Lung (tissue), 12 donors: ENCODE results near the gene BLOC1S4. TPM values are rescaled to one million over a fixed set of nuclear protein-coding genes. Genes with fewer than 3 reads are reported as not detected.

Experiments used
- ATAC-seq: fragments of 200-7000 bp; cut with Tn5 transposase; one replicate; pipeline ENCODE4 v1.9.1; 2020; ENCODE audit warnings: moderate number of reproducible peaks; ENCODE audit not compliant: insufficient read depth, low FRiP score
- DNase-seq, 3 donors: peaks; one replicate each; pipeline ENCODE4 v3.0.0-alpha.2; 2013 to 2017
- H3K27ac ChIP-seq, 2 donors: one replicate each; pipeline ENCODE4 v1.5.1; 2013; ENCODE audit warnings: mild to moderate bottlenecking in 2 of 2, moderate library complexity in 2 of 2, control low read depth in 1 of 2, inconsistent platforms in 1 of 2, low read depth in 1 of 2, low read length in 1 of 2
- H3K27me3 ChIP-seq, 3 donors: one replicate each; pipeline ENCODE4 v1.5.1; 2013; ENCODE audit warnings: low read length in 2 of 3; ENCODE audit not compliant: control insufficient read depth in 3 of 3, insufficient read depth in 3 of 3
- H3K36me3 ChIP-seq, 4 donors: one replicate each; pipeline ENCODE4 v1.5.1; 2013; ENCODE audit warnings: low read length in 4 of 4, mild to moderate bottlenecking in 1 of 4, moderate library complexity in 1 of 4; ENCODE audit not compliant: control insufficient read depth in 4 of 4, insufficient read depth in 4 of 4
- H3K4me1 ChIP-seq, 5 donors: one replicate each; pipeline ENCODE4 v1.5.1; 2013; ENCODE audit warnings: low read length in 5 of 5, mild to moderate bottlenecking in 2 of 5, moderate library complexity in 1 of 5; ENCODE audit not compliant: control insufficient read depth in 5 of 5, insufficient read depth in 5 of 5
- H3K4me3 ChIP-seq: one replicate; pipeline ENCODE4 v1.5.1; 2013; ENCODE audit warnings: mild to moderate bottlenecking, control low read depth, moderate library complexity
- H3K9ac ChIP-seq, 2 donors: one replicate each; pipeline ENCODE4 v1.5.1; 2013; ENCODE audit warnings: low read length in 2 of 2, control low read depth in 1 of 2; ENCODE audit not compliant: insufficient read depth in 1 of 2
- H3K9me3 ChIP-seq, 4 donors: one replicate each; pipeline ENCODE4 v1.5.1; 2013; ENCODE audit warnings: low read length in 3 of 4, mild to moderate bottlenecking in 1 of 4, moderate library complexity in 1 of 4; ENCODE audit not compliant: control insufficient read depth in 4 of 4, insufficient read depth in 3 of 4
- CTCF ChIP-seq: IDR thresholded peaks from 2 replicates; pipeline ENCODE4 v1.5.1; 2012; ENCODE audit warnings: mild to moderate bottlenecking; ENCODE audit errors: control extremely low read depth, extremely low read depth
- WGBS, 2 donors: extraction: QIAGEN DNeasy Blood & Tissue Kit; methylation state at CpG; one replicate each; pipeline ENCODE4 v1.1.7; 2013; 5-methylcytosine and 5-hydroxymethylcytosine counted together
- polyA plus RNA-seq, 2 donors: library from polyadenylated mRNA; stranded (reverse); fragments of 200-250 nt; gene quantifications; one replicate each; pipeline ENCODE4 v1.2.1, GENCODE V29; 2013
- total RNA-seq, 2 donors: library from RNA; depleted of rRNA in 1 of 2; stranded (reverse); fragments of >200 nt in 1 of 2; gene quantifications; one replicate each; pipeline ENCODE4 v1.2.1, GENCODE V29; 2014 to 2021
- donor health status: control.
- donor health status: control.
- donor health status: Bipolar disorder and iron deficiency.
- donor health status: healthy.
- donor health status: DM: yes; HTN: yes; CAD: no.

BLOC1S4 gene
- total and polyA plus RNA-seq, 4 donors, result 8.0 to 15.2 (median 11.6) TPM

GRCh38 chr4:6720202-6720699 lies 4.3 kb downstream of the BLOC1S4 start:
- Histone ChIP-seq H3K27ac (peak overlapping the region in 1 of 2 donors; percentile 3), H3K9me3 (peaks cover 0 to under 1% (median 0%) of the 10 kb centered on the region in 4 donors), H3K4me1 (peaks cover 0 to 7% (median 0%) of the 10 kb centered on the region in 5 donors), H3K27me3 (no peaks in the 10 kb centered on the region), H3K9ac (no peak overlapping the region), H3K4me3 (no peak overlapping the region), H3K36me3 (no peaks in the 10 kb centered on the region)
- DNase-seq, result peak; percentile 86 to 89 (median 87)
- peak; percentile 28 for ATAC-seq
- 5 to 6% methylated on average over 14 of the region's 14 CpGs for WGBS, 2 donors
- peak; percentile 80 for TF ChIP-seq CTCF

- TF ChIP-seq CTCF, result no peak
- H3K9me3 ChIP-seq, result peaks cover 0 to 3% (median 0%) of the 10 kb centered on the region in 4 donors
- ATAC-seq (no peak), DNase-seq (no peak)
- H3K4me3 ChIP-seq, result no peak overlapping the region
- H3K4me1 ChIP-seq, result peaks cover 0 to 6% (median 0%) of the 10 kb centered on the region in 5 donors
- no peaks in the 10 kb centered on the region for H3K27me3 ChIP-seq
- no peaks in the 10 kb centered on the region for H3K36me3 ChIP-seq
- WGBS, 2 donors, result 97 to 98% methylated on average over 10 of the region's 10 CpGs
- H3K27ac ChIP-seq, result no peak overlapping the region
- H3K9ac ChIP-seq, result no peak overlapping the region
These were observed 5.1 kb downstream of the BLOC1S4 start for GRCh38 chr4:6721121-6721520.

- WGBS, 2 donors, result 93 to 96% methylated on average over 12 of the region's 12 CpGs
These were observed 6.9 kb downstream of the BLOC1S4 start for GRCh38 chr4:6722891-6723290.

More at GRCh38 chr4:6722891-6723290, 6.9 kb downstream of the BLOC1S4 start:
- no peak for ATAC-seq
- H3K36me3 ChIP-seq, result no peaks in the 10 kb centered on the region
- peaks cover 0 to 9% (median 0%) of the 10 kb centered on the region in 5 donors for H3K4me1 ChIP-seq
- TF ChIP-seq CTCF, result no peak
- H3K9ac ChIP-seq, result no peak overlapping the region
- H3K27ac ChIP-seq, result no peak overlapping the region
- no peaks in the 10 kb centered on the region for H3K27me3 ChIP-seq
- peaks cover 0 to 3% (median 0%) of the 10 kb centered on the region in 4 donors for H3K9me3 ChIP-seq
- no peak overlapping the region for H3K4me3 ChIP-seq
- DNase-seq, result no peak
